ENCODE measurements around the gene ADM2.

DNA sequence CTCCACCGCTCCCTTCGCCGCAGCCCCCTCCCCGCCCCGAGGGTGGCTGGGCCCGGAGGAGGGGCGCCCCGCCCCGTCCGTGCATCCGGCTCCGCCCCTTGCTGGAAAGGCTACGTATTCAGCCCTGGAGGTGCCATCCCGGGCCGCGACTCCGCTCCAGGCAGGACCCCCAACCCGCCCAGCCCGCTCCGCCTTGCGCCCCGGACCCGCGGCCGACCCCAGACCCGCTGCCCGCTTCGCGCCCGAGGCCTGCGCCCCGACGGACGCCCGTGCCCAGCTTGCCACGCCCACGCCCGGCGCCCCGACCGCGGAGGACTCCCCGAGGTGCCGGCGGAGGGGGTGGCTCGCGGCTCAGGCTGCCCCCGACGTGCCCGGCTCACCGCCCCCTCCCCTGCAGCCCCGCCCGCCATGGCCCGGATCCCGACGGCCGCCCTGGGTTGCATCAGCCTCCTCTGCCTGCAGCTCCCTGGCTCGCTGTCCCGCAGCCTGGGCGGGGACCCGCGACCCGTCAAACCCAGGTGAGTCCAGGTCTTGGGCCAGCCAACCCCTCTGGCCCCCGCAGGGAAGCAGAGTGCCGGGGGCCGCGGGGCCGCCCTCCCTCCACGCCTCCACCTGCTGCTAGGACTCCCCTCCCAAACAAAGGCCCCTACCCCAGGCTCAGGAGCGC lies at the start of gene ADM2:
- TF ChIP-seq, protein P1, sequence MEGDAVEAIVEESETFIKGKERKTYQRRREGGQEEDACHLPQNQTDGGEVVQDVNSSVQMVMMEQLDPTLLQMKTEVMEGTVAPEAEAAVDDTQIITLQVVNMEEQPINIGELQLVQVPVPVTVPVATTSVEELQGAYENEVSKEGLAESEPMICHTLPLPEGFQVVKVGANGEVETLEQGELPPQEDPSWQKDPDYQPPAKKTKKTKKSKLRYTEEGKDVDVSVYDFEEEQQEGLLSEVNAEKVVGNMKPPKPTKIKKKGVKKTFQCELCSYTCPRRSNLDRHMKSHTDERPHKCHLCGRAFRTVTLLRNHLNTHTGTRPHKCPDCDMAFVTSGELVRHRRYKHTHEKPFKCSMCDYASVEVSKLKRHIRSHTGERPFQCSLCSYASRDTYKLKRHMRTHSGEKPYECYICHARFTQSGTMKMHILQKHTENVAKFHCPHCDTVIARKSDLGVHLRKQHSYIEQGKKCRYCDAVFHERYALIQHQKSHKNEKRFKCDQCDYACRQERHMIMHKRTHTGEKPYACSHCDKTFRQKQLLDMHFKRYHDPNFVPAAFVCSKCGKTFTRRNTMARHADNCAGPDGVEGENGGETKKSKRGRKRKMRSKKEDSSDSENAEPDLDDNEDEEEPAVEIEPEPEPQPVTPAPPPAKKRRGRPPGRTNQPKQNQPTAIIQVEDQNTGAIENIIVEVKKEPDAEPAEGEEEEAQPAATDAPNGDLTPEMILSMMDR (IDR thresholded peaks at IDR 0.05; ENCODE audit: insufficient read depth, low read depth, low read length): no peak
- peak; percentile 58 for TF ChIP-seq EZH2 (IDR thresholded peaks at IDR 0.05; ENCODE audit: insufficient read depth, low read length)
